HFFc6 (cell line): Measurements from ENCODE around the gene COL23A1. TPM values are rescaled to one million over a fixed set of nuclear protein-coding genes. Genes with fewer than 3 reads are reported as not detected.

ENCODE experiments used
- DNase-seq: peaks from one replicate; pipeline ENCODE4 v3.0.0-alpha.2; 2018
- H3K27ac Mint-ChIP-seq: 2 replicates; pipeline ENCODE4 v1.8.0; 2020; ENCODE audit warnings: mild to moderate bottlenecking, mixed read lengths
- H3K27me3 Mint-ChIP-seq: 2 replicates; pipeline ENCODE4 v1.8.0; 2021; ENCODE audit warnings: mild to moderate bottlenecking, moderate library complexity, mixed read lengths; ENCODE audit not compliant: insufficient read depth
- H3K36me3 Mint-ChIP-seq: 2 replicates; pipeline ENCODE4 v1.8.0; 2021; ENCODE audit warnings: low read depth, mixed read lengths
- H3K4me1 Mint-ChIP-seq: 2 replicates; pipeline ENCODE4 v1.8.0; 2020; ENCODE audit warnings: low read depth, mixed read lengths
- H3K4me3 Mint-ChIP-seq: 2 replicates; pipeline ENCODE4 v1.8.0; 2020; ENCODE audit warnings: mild to moderate bottlenecking, moderate library complexity, mixed read lengths
- H3K9me3 Mint-ChIP-seq: 2 replicates; pipeline ENCODE4 v1.8.0; 2020; ENCODE audit warnings: mild to moderate bottlenecking, mixed read lengths
- total RNA-seq, 6 experiments: library from RNA; stranded (reverse); fragmentation: NEBNext Ultra II Directional; extraction: Animal tissue kit (Norgen Biotek cat#: 25700); gene quantifications; 2 replicates in 1 of 6; 3 replicates in 5 of 6; pipeline ENCODE4 v1.2.3, GENCODE V29; 2021
- TF ChIP-seq, protein P1 (sequence below): fragments of 200-600 bp; sonication (generic); IDR thresholded peaks from 2 replicates; pipeline ENCODE4 v1.5.0; 2021; ENCODE audit warnings: antibody characterized with exemption, mild to moderate bottlenecking

The COL23A1 gene
- total RNA-seq, 6 experiments from 2014 or later, result not detected

DNA sequence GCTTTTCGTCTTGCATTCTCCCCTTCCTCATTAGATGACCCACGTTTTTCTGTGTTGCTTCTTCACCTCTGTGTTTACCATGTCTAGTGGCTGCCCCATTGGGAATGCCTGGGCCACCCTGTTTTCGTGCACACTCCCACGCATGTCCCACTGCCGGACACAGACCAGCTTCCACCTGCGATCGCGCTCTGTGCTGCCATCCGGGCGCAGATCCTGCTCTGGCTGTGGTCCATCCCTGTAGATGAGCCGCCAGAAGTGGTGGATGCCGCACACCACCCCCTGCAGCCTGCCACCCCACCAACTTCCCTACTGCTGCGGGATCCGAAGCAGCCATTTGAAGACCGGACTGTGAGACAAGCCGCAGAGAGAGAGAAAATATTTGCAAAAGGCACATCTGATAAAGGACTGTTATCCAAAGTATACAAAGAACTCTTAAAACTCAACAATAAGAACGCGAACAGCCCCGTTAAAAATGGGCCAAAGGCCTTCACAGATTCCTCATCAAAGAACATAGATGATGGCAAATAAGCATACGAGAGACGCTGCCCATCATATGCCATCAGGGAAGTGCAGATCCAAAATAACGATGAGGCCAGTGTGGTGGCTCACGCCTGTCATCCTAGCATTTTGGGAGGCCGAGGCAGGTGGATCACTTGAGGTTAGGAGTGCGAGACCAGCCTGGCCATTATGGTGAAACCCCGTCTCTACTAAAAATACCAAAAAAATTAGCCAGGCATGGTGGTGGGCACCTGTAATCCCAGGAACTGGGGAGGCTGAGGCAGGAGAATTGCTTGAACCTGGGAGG is 163.7 kb downstream of the COL23A1 start:
- Mint-ChIP-seq H3K27me3 (peaks cover 4% of the 10 kb centered on the region; the same call in 1 of the 2 replicates), H3K27ac (no peak overlapping the region), H3K4me1 (no peaks in the 10 kb centered on the region), H3K36me3 (peaks cover 21% of the 10 kb centered on the region), H3K4me3 (no peak overlapping the region), H3K9me3 (peaks cover 42% of the 10 kb centered on the region)
- no peak for DNase-seq
- TF ChIP-seq, protein P1, sequence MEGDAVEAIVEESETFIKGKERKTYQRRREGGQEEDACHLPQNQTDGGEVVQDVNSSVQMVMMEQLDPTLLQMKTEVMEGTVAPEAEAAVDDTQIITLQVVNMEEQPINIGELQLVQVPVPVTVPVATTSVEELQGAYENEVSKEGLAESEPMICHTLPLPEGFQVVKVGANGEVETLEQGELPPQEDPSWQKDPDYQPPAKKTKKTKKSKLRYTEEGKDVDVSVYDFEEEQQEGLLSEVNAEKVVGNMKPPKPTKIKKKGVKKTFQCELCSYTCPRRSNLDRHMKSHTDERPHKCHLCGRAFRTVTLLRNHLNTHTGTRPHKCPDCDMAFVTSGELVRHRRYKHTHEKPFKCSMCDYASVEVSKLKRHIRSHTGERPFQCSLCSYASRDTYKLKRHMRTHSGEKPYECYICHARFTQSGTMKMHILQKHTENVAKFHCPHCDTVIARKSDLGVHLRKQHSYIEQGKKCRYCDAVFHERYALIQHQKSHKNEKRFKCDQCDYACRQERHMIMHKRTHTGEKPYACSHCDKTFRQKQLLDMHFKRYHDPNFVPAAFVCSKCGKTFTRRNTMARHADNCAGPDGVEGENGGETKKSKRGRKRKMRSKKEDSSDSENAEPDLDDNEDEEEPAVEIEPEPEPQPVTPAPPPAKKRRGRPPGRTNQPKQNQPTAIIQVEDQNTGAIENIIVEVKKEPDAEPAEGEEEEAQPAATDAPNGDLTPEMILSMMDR, result no peak

DNA sequence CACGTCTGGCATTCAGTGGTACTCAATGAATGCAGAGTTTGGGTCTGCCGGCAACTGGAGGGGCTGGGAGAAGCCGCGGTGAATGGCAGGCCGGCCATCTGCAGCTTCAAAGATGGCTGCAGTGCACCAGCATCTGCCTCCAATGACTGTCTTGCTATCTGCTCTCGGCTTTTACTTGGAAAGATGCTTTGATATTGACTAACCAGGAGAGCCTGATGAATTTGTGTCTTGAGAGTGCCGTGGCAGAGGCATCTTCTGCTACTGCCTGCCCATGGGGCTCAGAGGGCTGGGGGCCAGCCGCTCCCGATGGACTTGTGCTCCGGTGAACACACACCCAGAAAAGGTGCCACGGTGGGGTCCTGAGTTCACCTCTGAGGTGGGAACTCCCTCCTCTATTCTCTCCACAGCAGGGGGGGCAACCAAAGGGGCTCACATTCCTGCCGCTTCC is 164.5 kb downstream of the COL23A1 start:
- DNase-seq, result no peak

DNA sequence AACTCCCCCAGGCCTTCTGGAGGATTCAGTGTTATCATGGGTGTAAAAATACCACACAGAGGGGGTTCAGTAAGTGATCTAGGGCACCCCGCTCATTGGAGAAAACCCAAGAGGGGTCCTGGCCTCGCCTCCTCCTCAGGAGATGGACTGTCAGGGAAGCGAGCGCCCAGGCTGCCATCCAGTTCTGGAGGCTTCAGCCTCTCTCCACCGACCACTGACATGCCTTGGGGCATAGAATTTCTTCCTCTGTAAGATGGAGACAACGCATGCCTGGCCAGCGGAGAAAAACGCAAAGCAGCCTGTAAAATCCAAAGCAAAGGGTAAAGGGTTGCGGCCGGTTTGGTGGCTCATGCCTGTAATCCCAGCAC is 165.4 kb downstream of the COL23A1 start:
- TF ChIP-seq, protein P1, result no peak
- H3K4me1 Mint-ChIP-seq, result no peaks in the 10 kb centered on the region

More for the DNA sequence above, 164.5 kb downstream of the COL23A1 start:
- H3K4me3 Mint-ChIP-seq, result no peak overlapping the region
- TF ChIP-seq, protein P1, result no peak
- H3K27ac Mint-ChIP-seq, result no peak overlapping the region
- no peaks in the 10 kb centered on the region for H3K4me1 Mint-ChIP-seq
- peaks cover 4% of the 10 kb centered on the region; the same call in 1 of the 2 replicates for H3K27me3 Mint-ChIP-seq
- peaks cover 18% of the 10 kb centered on the region for H3K36me3 Mint-ChIP-seq
- H3K9me3 Mint-ChIP-seq, result peaks cover 34% of the 10 kb centered on the region

DNA sequence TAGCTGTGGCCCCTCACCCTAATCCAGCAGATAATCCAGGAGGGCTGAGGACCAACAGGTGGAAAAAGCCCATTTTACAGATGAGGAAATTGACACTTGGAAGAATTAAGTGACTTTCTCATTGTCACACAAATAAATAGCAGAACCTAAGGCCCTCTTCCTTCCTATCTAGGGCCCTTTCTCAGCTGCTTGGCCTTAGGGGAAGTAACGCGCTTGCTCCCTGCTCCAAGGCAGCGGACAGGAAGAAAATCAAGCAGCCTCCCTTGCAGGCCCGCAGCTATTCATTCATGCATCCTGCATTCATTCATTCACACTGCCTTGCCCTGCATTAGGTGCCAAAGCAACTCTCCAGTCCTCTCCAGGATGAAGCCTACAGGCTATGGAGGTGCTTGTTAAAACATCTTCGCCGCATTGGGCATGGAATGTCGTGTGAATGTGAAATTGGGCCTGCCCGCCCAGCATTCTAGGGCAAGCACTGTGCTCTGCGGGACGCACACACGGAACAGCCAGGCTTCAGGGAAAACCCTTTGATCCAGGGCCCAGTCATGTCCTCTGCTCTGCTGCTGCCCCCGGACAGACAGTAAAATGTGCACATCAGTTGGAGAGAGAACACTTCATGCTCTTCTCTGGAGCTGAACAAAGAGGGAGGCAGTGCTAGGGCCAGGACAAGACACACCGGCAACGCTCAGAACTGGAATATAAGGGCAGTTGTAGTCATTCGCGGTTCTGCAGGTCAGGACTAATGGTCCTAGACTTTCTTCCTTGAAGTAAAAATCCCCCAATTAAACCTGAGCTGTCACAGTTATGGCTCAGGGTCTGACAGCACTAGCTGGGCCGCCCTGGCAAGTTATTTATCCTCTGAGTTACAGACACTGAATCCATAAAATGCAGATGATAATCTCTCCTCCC is 166.0 kb downstream of the COL23A1 start:
- H3K9me3 Mint-ChIP-seq, result peaks cover 29% of the 10 kb centered on the region
- H3K36me3 Mint-ChIP-seq, result peaks cover 7% of the 10 kb centered on the region; the same call in 1 of the 2 replicates
- no peak overlapping the region for H3K4me3 Mint-ChIP-seq
- TF ChIP-seq, protein P1, result no peak
- H3K4me1 Mint-ChIP-seq, result no peaks in the 10 kb centered on the region
- no peak overlapping the region for H3K27ac Mint-ChIP-seq
- no peak for DNase-seq
- H3K27me3 Mint-ChIP-seq, result peaks cover 6% of the 10 kb centered on the region

More for the DNA sequence above, 165.4 kb downstream of the COL23A1 start:
- H3K27ac Mint-ChIP-seq, result no peak overlapping the region
- no peak for DNase-seq
- H3K27me3 Mint-ChIP-seq, result peaks cover 5% of the 10 kb centered on the region
- no peak overlapping the region for H3K4me3 Mint-ChIP-seq
- H3K9me3 Mint-ChIP-seq, result peaks cover 29% of the 10 kb centered on the region
- peaks cover 11% of the 10 kb centered on the region; the same call in 1 of the 2 replicates for H3K36me3 Mint-ChIP-seq

DNA sequence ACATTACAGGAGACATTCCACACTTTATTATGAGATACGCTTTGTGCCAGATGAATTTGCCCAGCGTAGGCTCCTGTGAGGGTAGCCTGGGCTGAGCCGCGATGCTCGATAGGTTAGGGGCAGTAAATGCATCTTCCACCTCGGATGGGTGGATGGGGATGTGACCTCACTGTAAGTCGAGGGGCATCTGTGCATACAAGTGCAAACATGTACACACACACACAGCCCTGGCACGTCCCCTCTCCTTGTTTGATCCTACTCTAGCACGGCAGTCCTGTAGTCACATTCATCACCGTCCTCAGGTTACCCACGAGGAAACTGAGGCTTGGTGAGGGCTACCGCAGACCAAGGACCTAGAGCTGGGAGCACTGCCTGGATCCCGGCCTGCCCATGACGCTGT is 166.8 kb downstream of the COL23A1 start:
- peaks cover 28% of the 10 kb centered on the region for H3K9me3 Mint-ChIP-seq
- no peak overlapping the region for H3K27ac Mint-ChIP-seq
- H3K36me3 Mint-ChIP-seq, result peaks cover 7% of the 10 kb centered on the region; the same call in 1 of the 2 replicates
- TF ChIP-seq, protein P1, result no peak
- no peaks in the 10 kb centered on the region for H3K4me1 Mint-ChIP-seq
- no peak overlapping the region for H3K4me3 Mint-ChIP-seq
- no peak for DNase-seq
- H3K27me3 Mint-ChIP-seq, result peaks cover 6% of the 10 kb centered on the region
